Activated effector memory CD4-positive, alpha-beta T cell treated with Interleukin-2 at 50 U/mL for 16 hours (primary cell): ENCODE measurements around the gene SH3BP2.

Experiments used
- DNase-seq: peaks from one replicate; pipeline ENCODE4 v3.0.0-alpha.2; 2020

SH3BP2 gene

GRCh38 chr4:2882341-2882740 lies 89.5 kb downstream of the SH3BP2 start:
- DNase-seq, result no peak

GRCh38 chr4:2886161-2886560 lies 93.3 kb downstream of the SH3BP2 start:
- DNase-seq, result no peak

DNA sequence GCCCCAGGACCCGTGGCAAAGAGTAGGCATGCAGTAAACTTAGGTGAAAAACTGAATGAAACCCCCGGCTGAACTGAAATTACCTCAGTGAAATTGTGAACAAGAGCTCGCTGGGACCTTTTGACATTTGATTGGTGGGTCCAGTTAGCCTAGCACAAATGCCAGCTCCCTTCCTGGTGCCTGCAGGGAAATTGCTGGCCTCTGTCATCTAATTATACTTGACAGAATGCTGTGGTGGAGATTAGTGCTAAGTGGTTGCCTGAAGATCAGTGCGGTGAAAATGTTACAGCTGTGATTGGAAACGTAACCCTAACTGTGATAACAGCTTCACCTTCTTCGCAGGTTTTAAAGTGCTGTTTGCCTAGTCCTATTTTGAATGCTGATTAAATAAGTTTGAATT lies 93.7 kb downstream of the SH3BP2 start:
- no peak for DNase-seq

- DNase-seq, result no peak
These were observed 94.5 kb downstream of the SH3BP2 start for GRCh38 chr4:2887343-2887742.

DNA sequence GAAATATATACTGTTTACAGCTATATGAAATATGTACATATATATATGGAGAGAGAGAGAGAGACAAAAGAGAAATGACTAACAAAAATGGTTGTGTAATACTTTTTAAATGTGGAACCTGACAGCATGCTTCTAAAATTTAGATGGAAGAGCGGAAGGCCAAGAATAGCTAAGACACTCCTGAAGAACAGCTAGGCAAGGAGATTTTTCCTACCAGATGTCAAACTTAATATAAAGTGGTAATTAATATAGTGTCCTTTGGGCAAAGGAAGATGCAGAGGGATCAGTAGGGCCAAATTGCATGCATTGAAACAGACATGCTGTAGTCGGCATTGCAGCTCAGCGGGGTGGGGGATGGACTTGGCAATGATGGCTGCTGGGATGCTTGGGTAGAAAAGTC lies 96.0 kb downstream of the SH3BP2 start:
- DNase-seq, result no peak
